SU-DHL-6 (cell line): ENCODE data around the gene RNU6-7.

Source experiments
- H2AFZ ChIP-seq: fragments of 200-600 bp; sonication (generic); 2 replicates; pipeline ENCODE4 v1.6.1; 2014; ENCODE audit warnings: low read depth, mild to moderate bottlenecking, moderate library complexity, mixed read lengths, antibody characterized with exemption, low read length; ENCODE audit not compliant: severe bottlenecking
- H3F3A ChIP-seq: fragments of 200-600 bp; shearing (Covaris generic); 2 replicates; pipeline ENCODE4 v1.6.0; 2016; ENCODE audit warnings: antibody characterized with exemption, mild to moderate bottlenecking; ENCODE audit not compliant: insufficient read depth
- H3K27ac ChIP-seq: fragments of 200-600 bp; sonication (generic); 2 replicates; pipeline ENCODE4 v1.5.1; 2016; ENCODE audit warnings: low read depth, mild to moderate bottlenecking, low read length, moderate library complexity, mixed read lengths
- H3K27me3 ChIP-seq: fragments of 200-600 bp; sonication (generic), shearing (Covaris generic); 2 replicates; pipeline ENCODE4 v1.6.0; 2014; ENCODE audit warnings: mild to moderate bottlenecking, low read length
- H3K36me3 ChIP-seq: fragments of 200-600 bp; sonication (generic); 2 replicates; pipeline ENCODE4 v1.6.1; 2014; ENCODE audit warnings: mild to moderate bottlenecking, low read length, mixed read lengths
- H3K4me2 ChIP-seq: fragments of 300-600, 200-600 bp; shearing (Covaris generic), sonication (generic); 2 replicates; pipeline ENCODE4 v1.6.0; 2014; ENCODE audit warnings: low read length, low read depth, mild to moderate bottlenecking; ENCODE audit not compliant: poor library complexity, severe bottlenecking
- H3K4me3 ChIP-seq: fragments of 200-600 bp; sonication (generic); 2 replicates; pipeline ENCODE4 v1.5.1; 2014; ENCODE audit warnings: antibody characterized with exemption, low read length, mild to moderate bottlenecking, mixed read lengths; ENCODE audit not compliant: insufficient read depth, poor library complexity, severe bottlenecking
- H3K79me2 ChIP-seq: fragments of 200-600 bp; sonication (generic); 2 replicates; pipeline ENCODE4 v1.6.1; 2014; ENCODE audit warnings: mild to moderate bottlenecking, low read length, moderate library complexity; ENCODE audit not compliant: insufficient read depth
- H3K9ac ChIP-seq: fragments of 200-600 bp; sonication (generic); 2 replicates; pipeline ENCODE4 v1.7.0; 2014; ENCODE audit warnings: mild to moderate bottlenecking, low read length
- H3K9me2 ChIP-seq: fragments of 200-600 bp; sonication (generic); replicated peaks from 2 replicates; pipeline ENCODE4 v1.6.1; 2014; ENCODE audit warnings: low read length; ENCODE audit not compliant: insufficient read depth
- H3K9me3 ChIP-seq: fragments of 200-600 bp; sonication (generic); 2 replicates; pipeline ENCODE4 v1.6.1; 2014; ENCODE audit warnings: low read length, mixed read lengths; ENCODE audit not compliant: insufficient read depth
- H4K20me1 ChIP-seq: fragments of 200-600 bp; sonication (generic); 2 replicates; pipeline ENCODE4 v1.6.1; 2014; ENCODE audit warnings: low read depth, mild to moderate bottlenecking, antibody characterized with exemption, low read length, moderate library complexity, mixed read lengths
- CTCF ChIP-seq: fragments of 200-600 bp; sonication (generic); IDR thresholded peaks from one replicate; pipeline ENCODE4 v1.5.1; 2017; ENCODE audit warnings: antibody characterized with exemption, mild to moderate bottlenecking, low read length, moderate library complexity; ENCODE audit not compliant: insufficient read depth, poor library complexity, severe bottlenecking
- EZH2phosphoT487 ChIP-seq: fragments of 200-600 bp; sonication (generic), shearing (Covaris generic); conservative IDR thresholded peaks from 2 replicates; pipeline ENCODE4 v1.6.1; 2018; ENCODE audit warnings: mild to moderate bottlenecking, antibody characterized with exemption, low read length, moderate library complexity, mixed read lengths

The RNU6-7 gene

DNA sequence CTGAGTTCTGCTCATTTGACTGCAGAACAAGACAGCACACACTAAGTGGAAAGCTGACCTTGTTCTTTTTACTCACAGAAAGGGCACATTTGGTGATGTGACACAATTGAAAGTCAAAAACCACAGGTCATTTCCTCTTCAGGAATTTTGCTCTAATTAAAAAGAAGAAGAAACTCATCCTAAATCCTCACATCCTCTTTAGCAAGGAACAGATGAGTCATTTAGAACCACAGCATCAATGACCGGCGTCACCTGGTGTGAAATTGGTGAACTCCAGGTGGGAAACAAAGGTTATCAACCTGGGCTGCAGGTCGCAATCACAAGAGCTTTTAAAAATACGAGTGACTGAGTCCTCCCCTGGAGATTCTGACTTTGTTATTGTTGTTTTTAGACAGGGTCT lies 4.1 kb downstream of the RNU6-7 start:
- no peak overlapping the region for H3K4me3 ChIP-seq
- no peaks in the 10 kb centered on the region for H3K9me3 ChIP-seq
- no peak overlapping the region for H3K27ac ChIP-seq
- H3K79me2 ChIP-seq, result no peaks in the 10 kb centered on the region
- TF ChIP-seq EZH2phosphoT487 (no peak), CTCF (no peak)
- no peaks in the 10 kb centered on the region for H3K36me3 ChIP-seq
- no peaks in the 10 kb centered on the region for H4K20me1 ChIP-seq
- H3F3A ChIP-seq, result peaks cover 9% of the 10 kb centered on the region
- no peak overlapping the region for H3K9ac ChIP-seq
- H3K4me2 ChIP-seq, result no peak overlapping the region
- H2AFZ ChIP-seq, result no peak overlapping the region
- H3K9me2 ChIP-seq, result no peaks in the 10 kb centered on the region
- no peaks in the 10 kb centered on the region for H3K27me3 ChIP-seq

- H3K79me2 ChIP-seq, result no peaks in the 10 kb centered on the region
- TF ChIP-seq CTCF (no peak), EZH2phosphoT487 (no peak)
- no peaks in the 10 kb centered on the region for H3K36me3 ChIP-seq
- H3K9ac ChIP-seq, result no peak overlapping the region
- H3K9me2 ChIP-seq, result no peaks in the 10 kb centered on the region
- H4K20me1 ChIP-seq, result no peaks in the 10 kb centered on the region
- H3F3A ChIP-seq, result peaks cover 8% of the 10 kb centered on the region
- no peak overlapping the region for H2AFZ ChIP-seq
- H3K4me3 ChIP-seq, result no peak overlapping the region
- H3K9me3 ChIP-seq, result no peaks in the 10 kb centered on the region
- H3K27me3 ChIP-seq, result no peaks in the 10 kb centered on the region
- no peak overlapping the region for H3K4me2 ChIP-seq
- no peak overlapping the region for H3K27ac ChIP-seq
Observed at GRCh38 chr14:32206552-32206951, 4.7 kb downstream of the RNU6-7 start.

DNA sequence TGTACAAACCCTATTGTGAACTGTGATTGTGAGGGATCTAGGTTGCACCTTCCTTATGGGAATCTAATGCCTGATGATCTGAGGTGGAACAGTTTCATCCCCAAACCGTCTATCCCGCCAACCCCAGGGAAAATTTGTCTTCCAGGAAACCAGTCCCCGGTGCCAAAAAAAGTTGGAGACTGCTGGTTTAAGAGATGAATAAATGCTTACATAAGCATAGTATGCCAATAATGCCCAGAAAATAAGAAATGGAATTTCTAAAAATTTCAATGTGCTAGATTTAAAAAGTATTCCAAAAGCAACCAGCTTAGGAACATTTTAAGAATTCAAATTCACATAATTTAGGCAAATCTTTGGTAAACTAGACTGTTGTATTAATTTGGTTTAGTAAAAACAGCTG lies 6.6 kb downstream of the RNU6-7 start:
- Histone ChIP-seq H4K20me1 (no peaks in the 10 kb centered on the region), H3K36me3 (no peaks in the 10 kb centered on the region), H3K9me3 (no peaks in the 10 kb centered on the region), H3K27me3 (no peaks in the 10 kb centered on the region), H3K27ac (no peak overlapping the region), H3K79me2 (no peaks in the 10 kb centered on the region), H3F3A (no peaks in the 10 kb centered on the region), H3K4me3 (no peak overlapping the region), H3K9ac (no peak overlapping the region), H3K4me2 (no peak overlapping the region), H2AFZ (no peak overlapping the region), H3K9me2 (no peaks in the 10 kb centered on the region)
- TF ChIP-seq EZH2phosphoT487 (no peak), CTCF (no peak)

GRCh38 chr14:32209471-32209870 lies 7.6 kb downstream of the RNU6-7 start:
- Histone ChIP-seq H2AFZ (no peak overlapping the region), H3K79me2 (no peaks in the 10 kb centered on the region), H3K27ac (no peak overlapping the region), H3K36me3 (no peaks in the 10 kb centered on the region), H3K4me2 (no peak overlapping the region), H3K4me3 (no peak overlapping the region), H4K20me1 (no peaks in the 10 kb centered on the region), H3F3A (no peaks in the 10 kb centered on the region), H3K27me3 (no peaks in the 10 kb centered on the region), H3K9me3 (no peaks in the 10 kb centered on the region), H3K9ac (no peak overlapping the region), H3K9me2 (no peaks in the 10 kb centered on the region)
- TF ChIP-seq EZH2phosphoT487 (no peak), CTCF (no peak)
